G401 (cell line): ENCODE data around the gene SLC6A2. TPM values are rescaled to one million over a fixed set of nuclear protein-coding genes. Genes with fewer than 3 reads are reported as not detected.

ENCODE experiments used
- DNase-seq: peaks from one replicate; pipeline ENCODE4 v3.0.0-alpha.2; 2015; ENCODE audit warnings: low spot score
- in situ Hi-C: cut with HindIII; loops from 2 replicates; pipeline ENCODE4 v1.10.0; 2016; ENCODE audit warnings: low sequenced_read_pairs, mixed read lengths
- total RNA-seq: library from RNA; depleted of rRNA; stranded (reverse); fragments of >200 nt; shearing (Covaris generic); gene quantifications from 2 replicates; pipeline ENCODE4 v1.2.3, GENCODE V29; 2014

Gene SLC6A2
- total RNA-seq, 1 experiment from 2014 or later: not detected

DNA sequence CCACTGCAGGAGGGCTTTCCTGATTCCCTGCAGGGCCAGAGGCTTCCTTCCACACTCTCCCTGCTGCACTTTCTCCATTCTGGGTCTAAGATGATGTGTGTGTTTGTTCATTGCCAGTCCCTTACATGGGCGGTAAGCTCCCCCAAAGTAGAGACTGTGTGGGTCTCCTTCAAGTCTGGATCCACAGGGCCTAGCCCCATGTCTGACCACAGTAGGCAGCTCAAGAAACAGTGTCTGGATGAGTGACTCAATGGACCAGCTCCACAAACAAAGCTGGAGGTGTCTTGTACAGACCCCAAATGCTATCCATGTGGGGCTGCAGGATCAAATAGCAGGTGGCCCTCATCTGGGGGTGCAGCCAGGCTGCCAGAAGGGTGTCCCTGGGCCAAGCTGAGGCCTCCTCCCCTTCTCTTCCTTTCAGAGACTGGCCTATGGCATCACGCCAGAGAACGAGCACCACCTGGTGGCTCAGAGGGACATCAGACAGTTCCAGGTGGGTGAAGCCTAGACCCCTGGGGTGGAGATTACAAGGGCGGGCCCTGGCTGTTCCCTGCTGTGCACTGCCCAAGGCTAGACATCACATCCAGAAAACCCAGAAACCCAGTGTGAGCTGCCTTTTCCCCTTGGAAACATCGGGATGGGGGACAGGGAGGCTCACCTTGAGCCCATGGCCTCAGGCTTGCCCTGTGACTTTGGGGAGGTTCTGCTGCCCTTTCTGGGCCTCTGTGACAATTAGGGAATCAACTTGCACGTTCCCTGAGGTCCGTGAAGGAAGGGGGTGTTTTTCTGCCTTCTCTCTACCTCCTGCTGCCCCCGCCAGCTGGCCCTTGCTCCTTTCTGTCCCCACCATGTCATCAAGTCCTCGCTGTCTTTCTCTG is 45.9 kb downstream of the SLC6A2 start:
- peak; percentile 5 for DNase-seq
- in situ Hi-C loops: no loop called here

DNA sequence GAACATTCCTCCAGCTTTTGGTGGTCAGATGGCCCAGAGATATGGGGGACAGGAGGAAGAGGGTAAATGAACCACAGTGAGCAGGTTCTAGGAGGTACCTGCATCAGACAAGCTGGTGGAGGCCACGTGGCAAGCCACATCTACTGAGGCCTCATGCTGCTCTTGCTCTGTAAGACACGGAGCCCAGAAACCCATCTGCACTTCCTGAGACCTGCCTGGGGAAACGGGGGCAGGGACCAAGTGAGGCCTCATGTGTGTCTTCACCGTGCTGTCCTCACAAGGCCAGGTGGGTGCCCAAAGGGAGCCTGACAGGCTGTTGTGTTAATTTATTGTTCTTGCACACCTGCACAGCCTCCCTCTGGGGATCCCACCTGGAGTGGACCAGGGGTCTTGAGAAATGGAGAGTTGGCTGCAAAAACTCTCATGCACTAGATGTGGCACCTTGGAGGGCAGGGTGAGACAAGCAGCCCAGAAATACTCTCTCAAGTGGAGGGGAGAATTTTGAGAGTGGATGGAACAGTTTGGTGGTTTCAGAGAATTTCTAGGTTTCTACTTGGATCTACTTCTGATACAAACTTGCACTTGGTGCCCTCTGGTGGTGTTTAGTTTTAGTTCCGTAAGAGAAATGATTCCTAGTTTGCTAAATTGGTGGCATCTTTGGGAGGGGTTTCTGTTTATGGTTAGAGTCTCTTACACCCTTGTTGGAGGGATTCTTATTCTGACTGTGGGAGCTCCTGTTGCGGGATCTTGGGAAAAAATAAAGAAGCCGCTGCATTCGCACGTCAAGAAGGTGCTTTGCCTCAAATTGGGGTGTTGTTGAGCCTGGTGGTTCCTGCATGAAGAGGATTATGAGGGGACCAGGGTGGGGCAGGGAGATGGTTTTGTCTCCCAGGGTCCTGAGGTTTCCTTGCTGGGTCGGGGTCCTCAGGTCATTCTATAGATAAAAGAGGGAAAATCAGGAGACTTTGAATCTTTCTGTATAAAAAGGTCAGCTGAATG is 47.5 kb downstream of the SLC6A2 start:
- peak; percentile 45 for DNase-seq
- in situ Hi-C loops: no loop called here

DNA sequence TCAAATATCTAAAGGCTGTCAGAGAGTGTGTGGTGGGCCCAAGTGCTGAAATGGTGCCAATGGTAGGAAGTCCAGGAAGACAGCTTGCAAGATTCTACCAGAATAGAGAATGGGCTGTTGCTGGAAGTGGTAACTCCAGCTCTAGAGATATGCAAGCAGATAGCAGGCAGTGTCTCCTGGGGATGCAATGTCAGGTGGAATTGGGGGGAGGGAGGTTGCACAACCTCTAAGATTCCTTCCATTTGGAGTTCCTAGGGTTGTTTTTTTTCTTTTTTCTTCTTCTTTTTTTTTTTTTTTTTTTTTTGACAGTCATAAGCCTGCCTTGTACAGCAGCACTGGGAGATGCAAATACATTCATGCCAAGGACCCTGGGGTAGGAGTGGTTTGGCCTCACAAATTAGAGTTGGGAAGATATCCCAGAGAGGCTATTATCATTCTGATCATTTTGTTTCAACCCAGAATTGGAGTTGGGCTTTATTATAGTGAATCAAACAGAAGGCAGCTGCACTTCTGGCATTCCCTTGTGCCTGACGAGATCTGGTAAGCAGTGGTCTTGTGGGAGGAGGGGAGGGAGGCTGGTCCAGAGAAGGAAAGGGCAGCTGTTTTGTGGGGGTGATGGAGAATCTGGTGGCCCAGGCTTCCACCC is 51.1 kb downstream of the SLC6A2 start:
- in situ Hi-C loops: no loop called here
- DNase-seq: no peak

DNA sequence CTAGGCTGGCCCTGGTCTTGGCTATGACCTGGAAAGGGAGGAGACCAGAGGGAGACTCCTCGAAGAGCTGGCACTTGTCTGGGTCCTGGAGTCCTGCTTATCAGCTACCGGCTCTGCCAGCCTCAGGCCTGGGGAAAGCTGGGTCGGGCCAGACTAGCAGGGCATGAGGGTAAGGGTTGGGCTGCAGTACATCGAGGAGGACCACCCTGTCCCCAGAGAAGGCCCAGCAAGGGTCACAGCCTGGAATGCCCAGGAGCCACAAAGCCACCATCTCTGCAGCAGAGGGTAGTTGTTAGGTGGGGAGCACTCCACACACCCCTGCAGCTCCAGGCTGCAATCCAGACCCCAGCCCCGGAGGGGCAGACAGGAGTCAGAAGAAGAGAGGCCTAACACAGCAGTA is 54.0 kb downstream of the SLC6A2 start:
- no peak for DNase-seq
- in situ Hi-C loops: no loop called here

DNA sequence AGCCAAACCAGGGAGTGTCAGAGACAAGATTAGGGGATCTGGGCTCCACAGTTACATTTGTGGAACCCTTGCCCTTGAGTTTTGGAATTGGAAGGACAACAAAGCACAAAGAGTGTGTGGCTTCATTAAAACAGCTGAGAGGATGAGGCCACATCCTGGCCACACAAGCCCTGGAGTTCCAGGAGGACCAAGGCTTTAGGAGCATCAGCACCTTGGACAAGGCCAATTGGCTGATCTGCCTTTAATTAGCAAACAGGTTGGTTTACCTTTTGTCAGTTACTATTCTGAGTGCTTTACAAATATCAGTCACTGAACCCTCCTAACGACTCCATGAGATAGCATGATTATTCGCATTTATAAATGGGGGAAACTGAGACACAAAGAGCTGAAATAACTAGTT is 54.7 kb downstream of the SLC6A2 start:
- DNase-seq: no peak
- in situ Hi-C loops: no loop called here

DNA sequence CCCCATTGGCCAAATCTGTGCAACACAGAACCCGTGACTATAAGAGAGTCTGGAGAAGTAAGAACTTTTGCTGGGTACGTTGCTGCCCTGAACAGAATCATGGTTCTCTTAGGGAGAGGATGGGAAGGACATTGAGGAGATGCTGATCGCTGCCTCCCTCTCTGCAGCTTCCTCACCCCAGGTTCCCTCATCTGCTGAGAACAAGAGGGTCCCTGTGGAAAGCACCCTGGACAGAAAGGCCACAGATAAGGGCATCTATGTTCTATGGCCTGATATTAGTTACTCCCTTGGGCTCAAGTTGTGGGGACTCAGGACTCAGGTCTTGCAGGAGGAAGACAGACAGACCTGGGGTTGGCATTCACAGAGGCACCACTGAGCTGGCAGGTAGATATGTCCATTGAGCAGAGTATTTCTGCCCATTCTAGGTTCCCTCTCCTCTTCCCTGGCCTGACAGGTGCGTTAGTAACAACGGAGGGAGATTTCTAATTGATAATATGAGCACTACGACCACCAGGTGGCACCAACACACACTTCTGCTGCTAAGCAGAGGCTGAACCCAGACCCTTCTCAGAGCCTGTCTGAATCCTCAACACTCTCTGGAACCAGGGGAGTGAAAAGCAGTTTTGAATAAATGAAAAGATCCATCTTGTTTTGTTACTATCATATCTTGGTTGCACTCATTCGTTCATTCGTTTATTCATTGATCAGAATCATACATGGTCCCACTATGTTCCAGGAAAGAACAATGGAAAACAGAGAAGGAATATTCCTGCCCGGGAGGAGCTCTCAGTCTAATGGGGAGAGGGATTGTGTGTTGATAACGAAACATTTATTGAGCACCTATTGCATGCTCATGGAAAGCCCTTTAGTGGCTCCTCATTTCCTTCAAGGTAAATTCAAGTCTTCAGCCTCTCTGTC is 56.4 kb downstream of the SLC6A2 start:
- DNase-seq: peak; percentile 71
- in situ Hi-C loops: no loop called here

DNA sequence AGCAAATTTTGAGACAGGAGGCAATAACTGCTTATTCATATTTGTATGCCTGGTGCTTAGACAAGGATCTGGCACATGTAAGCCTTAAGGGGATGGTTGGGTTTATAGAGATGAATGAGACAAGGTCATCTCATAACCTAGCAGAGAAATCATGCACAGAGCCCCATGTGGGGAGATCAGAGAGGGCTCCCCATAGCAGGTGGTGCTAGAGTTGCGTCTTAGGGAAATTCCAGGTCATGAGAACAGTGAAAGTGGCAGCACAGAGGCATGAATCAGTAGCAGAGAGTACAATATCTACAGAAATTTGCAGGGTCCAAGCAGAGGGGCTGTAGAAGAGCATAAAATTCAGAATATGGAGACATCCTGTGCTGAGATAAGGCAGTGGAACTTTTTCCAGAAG is 57.3 kb downstream of the SLC6A2 start:
- in situ Hi-C loops: no loop called here

DNA sequence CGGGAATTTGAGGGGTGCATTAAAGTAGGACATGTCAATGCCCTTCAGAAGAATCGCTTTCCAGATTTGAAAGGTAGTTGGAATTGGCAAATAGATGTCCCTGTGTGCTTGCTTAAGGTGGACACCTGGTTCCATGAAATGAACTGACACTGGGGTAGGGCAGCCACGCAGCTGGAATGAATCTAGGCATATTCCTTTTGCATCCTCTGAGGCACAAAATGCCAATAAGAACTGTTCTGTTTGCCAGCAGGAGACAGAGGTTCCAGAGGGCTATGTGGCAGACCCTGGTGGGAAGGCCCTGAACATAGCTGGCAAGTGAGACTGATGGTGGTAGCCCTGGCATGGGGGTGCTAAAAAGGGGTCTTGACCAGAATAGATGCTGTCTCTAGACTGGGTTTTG is 61.5 kb downstream of the SLC6A2 start:
- in situ Hi-C loops: no loop called here

More for the DNA sequence above, 57.3 kb downstream of the SLC6A2 start:
- DNase-seq: no peak

DNA sequence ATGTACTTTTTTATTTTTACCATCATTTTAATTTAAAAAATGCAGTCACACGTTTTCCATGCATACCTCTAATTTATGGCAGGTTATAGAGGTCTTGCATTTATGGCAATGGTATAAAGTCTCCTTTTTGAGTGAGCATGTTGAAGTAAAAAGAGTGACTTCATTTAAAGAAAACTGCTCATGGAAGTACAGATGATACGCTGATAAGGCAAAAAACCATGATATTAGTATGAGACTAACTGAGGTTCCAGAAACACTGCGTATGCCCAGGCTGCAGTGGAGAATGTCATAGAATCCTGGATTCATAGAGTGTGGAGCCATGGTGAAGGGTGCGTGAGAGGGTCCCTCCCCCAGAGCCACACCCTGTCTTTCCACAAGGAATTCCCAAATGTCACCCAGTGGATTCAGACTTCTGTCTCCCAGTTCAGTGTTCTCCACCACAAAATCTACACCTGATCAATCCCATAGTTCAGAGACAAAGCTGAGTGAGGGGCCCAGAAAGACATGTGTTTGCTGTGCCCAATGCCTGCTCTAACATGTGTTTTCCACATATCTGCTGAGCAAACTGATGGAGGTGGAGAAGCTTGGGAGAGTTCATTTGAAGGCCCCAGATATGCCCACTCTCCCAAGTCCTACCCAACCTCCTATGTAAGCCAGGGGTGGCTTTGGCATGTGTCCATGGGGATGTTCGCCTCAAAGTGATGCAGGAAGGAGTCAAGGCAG is 69.4 kb downstream of the SLC6A2 start:
- in situ Hi-C loops: no loop called here
- no peak for DNase-seq

More for the DNA sequence above, 61.5 kb downstream of the SLC6A2 start:
- no peak for DNase-seq

DNA sequence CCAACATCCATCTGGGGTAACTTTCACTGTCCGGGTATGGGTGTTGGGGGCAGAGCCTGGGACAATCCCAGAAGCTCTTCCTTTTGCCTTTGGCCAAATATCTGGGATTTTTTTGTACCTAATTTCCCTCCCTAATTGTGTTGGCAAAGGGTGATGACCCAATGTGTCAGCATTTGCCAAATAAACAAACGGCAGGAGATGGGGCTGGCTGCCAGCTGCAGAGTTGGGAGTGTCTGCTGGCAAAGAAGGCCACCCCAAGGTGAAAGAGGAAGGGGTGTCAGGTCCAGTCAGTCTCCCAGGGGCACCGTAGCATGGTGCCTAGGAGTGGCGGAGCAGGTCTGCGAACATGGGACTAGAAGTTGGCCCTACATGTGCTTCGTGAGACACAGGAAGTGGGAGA is 73.0 kb downstream of the SLC6A2 start:
- no peak for DNase-seq
- in situ Hi-C loops: no loop called here

DNA sequence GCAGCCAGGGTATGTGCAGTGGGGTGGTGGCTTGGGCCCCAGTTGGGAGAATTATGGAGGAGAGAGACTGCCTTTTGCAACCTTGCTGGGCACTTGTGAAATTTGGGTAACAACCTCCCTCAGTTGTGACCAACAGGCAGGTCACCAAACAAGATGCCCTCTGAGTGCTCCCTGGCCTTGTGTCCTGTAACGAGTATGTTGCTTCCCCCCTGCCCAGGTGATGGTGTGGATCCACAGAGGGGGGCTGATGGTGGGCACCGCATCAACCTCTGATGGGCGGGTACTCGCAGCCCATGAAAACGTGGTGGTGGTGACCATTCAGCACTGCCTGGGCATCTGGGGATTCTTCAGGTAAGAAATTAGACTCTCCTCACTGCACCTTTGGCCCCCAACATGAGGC is 74.3 kb downstream of the SLC6A2 start:
- no peak for DNase-seq
- in situ Hi-C loops: no loop called here

DNA sequence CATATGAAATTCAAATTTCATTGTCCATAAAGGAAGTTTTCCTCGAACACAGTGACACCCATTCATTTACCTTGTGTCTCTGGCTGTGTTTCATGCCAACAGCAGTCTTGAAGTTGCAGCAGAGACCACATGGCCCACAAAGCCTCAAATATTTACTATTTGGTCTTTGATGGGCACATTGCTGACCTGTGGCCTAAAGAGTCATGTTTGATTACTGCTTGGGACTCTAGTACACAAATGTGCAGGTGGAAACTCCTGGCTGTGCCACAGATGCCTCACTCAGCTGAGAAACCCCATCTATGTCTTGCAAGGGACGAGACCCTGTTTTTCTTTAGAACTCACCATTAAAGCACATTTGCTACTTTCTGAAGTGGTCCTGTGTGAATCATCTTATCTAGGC is 76.7 kb downstream of the SLC6A2 start:
- DNase-seq: no peak
- in situ Hi-C loops: no loop called here

DNA sequence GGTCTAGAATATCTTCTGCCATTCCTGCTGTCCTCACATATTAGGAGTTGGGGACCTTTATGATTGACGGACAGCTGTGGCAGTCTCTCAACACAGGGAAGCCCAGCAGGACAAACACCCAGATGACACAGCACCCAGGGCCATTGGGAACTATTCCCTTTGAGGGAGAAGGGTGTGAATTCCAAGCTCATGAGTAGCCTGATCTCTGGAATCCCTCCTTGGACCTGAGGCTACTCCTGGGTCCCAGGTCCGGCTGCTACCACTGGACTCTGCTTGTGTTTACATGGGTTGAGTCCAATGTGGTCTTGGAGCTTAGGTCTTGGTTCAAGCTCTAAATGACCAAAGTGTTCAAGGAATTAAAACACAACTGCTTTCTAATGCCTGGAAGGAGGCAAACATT is 78.9 kb downstream of the SLC6A2 start:
- no peak for DNase-seq
- in situ Hi-C loops: no loop called here

DNA sequence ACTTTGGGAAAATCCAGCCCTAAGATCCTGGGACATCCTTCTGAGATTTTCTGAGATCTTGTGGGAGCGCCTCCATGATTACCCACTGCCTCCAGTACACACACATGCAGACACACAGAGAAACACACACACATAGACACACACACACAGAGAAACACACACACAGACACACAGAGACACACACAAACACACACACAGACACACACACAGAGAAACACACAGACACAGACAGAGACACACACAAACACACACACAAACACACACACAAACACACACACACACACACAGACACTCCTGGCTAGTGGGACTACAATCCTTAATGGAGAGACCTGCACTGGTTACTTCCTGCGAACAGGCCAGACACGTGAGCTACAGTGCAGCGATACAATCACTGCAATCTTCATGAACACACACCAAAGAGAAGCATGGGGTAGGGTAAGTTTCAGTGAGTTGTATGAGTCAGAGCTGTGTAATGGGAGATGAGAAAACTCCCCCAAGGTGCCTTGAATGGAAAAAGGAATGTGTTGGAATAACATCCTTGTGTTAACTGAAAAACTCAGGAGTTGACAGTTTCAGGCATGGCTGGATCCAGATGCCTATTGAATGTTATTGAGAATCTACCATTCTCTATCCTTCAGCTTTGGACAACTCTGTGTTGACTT is 79.5 kb downstream of the SLC6A2 start:
- in situ Hi-C loops: no loop called here
- no peak for DNase-seq

DNA sequence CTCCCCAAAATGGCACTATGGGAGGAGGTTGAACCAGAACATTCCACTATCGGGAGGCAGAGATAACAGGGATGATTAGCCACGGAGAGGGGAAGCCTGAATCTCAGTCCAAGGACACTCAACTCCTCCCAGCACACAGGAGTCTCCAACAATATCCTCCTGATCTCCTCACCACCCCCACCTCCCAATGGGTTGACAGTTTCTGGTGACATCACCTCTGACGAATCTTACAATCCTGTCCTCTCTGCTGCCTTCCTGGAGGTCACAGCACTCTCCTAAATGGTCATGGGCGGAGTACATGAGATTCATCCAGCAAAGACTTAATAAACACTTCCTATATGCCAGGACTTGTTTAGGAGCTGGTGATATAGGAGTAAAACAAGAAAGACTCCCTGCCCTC is 80.9 kb downstream of the SLC6A2 start:
- no peak for DNase-seq
- in situ Hi-C loops: no loop called here

DNA sequence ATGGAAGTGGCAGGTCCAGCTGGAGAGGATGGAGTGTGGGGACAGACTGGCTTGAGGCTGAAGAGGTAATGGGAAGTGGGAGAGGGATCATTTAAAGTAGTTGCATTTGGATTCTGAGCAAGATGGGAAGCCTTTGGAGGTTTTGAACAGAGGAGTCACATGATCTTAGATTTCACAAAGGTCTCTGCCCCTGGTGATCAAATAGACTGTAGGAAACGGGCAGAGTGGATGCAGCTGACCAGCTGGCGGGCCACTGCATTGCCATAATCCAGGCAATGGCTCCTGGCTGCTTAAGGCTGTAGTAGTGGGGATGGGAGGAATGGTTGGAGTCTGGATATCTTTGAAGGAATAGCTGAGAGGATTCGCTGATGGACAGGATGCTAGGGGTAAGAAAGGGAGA is 81.5 kb downstream of the SLC6A2 start:
- DNase-seq: no peak
- in situ Hi-C loops: no loop called here

DNA sequence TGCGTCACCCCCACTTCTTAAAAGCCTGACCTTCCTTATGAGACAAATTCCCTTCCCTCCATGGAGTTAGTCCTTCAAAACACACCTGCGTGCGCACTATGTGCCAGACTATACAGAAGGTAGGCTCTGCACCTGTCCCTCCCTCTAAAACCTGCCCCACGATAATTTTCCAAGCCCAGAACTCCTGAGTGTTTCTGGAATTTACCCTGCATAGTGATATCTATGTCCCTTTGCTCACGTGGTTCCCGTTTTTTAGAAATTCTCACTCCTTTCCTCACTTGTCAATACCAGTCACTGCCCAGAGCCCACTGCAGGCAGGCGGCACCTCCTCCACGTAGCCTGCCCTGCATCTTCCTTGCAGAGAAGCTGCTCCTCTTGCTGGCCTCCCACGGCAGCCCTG is 82.2 kb downstream of the SLC6A2 start:
- in situ Hi-C loops: no loop called here
- DNase-seq: no peak

DNA sequence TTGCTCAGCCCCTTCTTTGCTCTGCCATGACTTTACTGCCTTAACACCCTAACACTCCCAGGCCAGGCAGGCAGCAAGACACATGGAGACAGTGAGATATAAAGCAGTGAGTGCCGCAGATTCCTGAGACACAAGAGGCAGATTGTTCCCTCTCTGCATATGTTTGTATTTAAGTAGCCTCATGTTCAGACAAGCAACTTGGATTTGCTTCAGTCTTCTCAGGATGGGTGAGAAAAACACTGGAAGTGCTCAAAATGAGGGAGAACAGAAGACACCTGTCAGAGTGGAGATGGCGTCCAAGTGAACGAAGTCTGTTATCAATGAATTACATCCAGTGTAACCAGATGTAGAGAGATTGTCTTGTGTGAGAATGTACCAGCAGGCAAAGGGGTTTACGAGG is 90.3 kb downstream of the SLC6A2 start:
- in situ Hi-C loops: no loop called here
- DNase-seq: no peak
